Osteoblast (primary cell): ENCODE measurements around the gene STARD3NL. TPM values are rescaled to one million over a fixed set of nuclear protein-coding genes. Genes with fewer than 3 reads are reported as not detected.
"Not testable (repeated sequence)": the region's sequence is repeated elsewhere in the genome, so short reads cannot be mapped to it uniquely, and the experiment has no call there.

Experiments
- DNase-seq: peaks from one replicate; pipeline ENCODE4 v3.0.0; 2011; ENCODE audit warnings: low spot score, mixed read lengths; ENCODE audit not compliant: insufficient read length; ENCODE audit errors: missing footprints
- H2AFZ ChIP-seq: 2 replicates; pipeline ENCODE4 v1.6.0; 2011; ENCODE audit warnings: mild to moderate bottlenecking, low read length
- H3K27ac ChIP-seq: 2 replicates; pipeline ENCODE4 v1.5.1; 2011; ENCODE audit warnings: mild to moderate bottlenecking, low read depth, low read length, moderate library complexity
- H3K27me3 ChIP-seq: 2 replicates; pipeline ENCODE4 v1.6.0; 2012; ENCODE audit warnings: mild to moderate bottlenecking, control low read depth, inconsistent platforms, low read length, moderate library complexity; ENCODE audit not compliant: insufficient read depth
- H3K36me3 ChIP-seq: 2 replicates; pipeline ENCODE4 v1.5.1; 2011; ENCODE audit warnings: mild to moderate bottlenecking, low read length, control low read depth, moderate library complexity; ENCODE audit not compliant: insufficient read depth
- H3K4me1 ChIP-seq: 2 replicates; pipeline ENCODE4 v1.5.1; 2011; ENCODE audit warnings: mild to moderate bottlenecking, low read length, control low read depth, moderate library complexity; ENCODE audit not compliant: insufficient read depth
- H3K4me2 ChIP-seq: 2 replicates; pipeline ENCODE4 v1.6.0; 2011; ENCODE audit warnings: mild to moderate bottlenecking, low read length; ENCODE audit not compliant: insufficient read depth
- H3K4me3 ChIP-seq: fragments of 200-600 bp; sonication (generic); 3 replicates; pipeline ENCODE4 v1.5.1; 2012; ENCODE audit warnings: mild to moderate bottlenecking, low read length, inconsistent platforms; ENCODE audit not compliant: insufficient read depth
- H3K79me2 ChIP-seq: 2 replicates; pipeline ENCODE4 v1.6.0; 2012; ENCODE audit warnings: mild to moderate bottlenecking, low read length, control low read depth, inconsistent platforms; ENCODE audit not compliant: insufficient read depth
- H3K9me3 ChIP-seq: 2 replicates; pipeline ENCODE4 v1.5.1; 2011; ENCODE audit warnings: low read depth, low read length, control low read depth
- H4K20me1 ChIP-seq: 2 replicates; pipeline ENCODE4 v1.6.0; 2012; ENCODE audit warnings: mild to moderate bottlenecking, low read length, control low read depth; ENCODE audit not compliant: insufficient read depth
- total RNA-seq: library from RNA; depleted of rRNA; stranded (reverse); fragments of >200 nt; gene quantifications from 2 replicates; pipeline ENCODE4 v1.2.3, GENCODE V29; 2012
- TF ChIP-seq, protein P1 (sequence below): IDR thresholded peaks from 2 replicates; pipeline ENCODE4 v1.5.1; 2011; ENCODE audit warnings: mild to moderate bottlenecking, low read depth, low read length, moderate library complexity; ENCODE audit errors: extremely low read depth

STARD3NL gene
- total RNA-seq, 1 donor, result 63.3 TPM

DNA sequence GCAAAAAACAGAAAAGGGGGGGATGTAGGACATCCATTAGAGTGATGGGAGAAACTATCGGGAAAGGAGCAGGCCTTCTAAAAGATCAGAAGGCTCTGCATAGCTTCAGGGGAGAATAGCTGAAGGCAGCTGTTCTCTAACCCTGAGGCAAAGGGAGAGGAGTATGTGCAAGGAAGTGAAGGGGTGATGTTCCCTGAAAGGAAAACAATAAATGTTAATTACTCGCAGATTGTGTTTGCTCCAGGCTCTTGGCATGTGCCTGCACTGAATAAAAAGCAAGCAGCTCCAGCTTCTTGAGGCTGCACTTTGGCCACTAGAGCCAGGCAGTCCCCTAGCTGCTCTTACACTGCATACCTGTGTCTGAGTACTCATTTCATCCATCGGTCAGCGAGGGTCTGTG lies 14.4 kb upstream of the STARD3NL start:
- Histone ChIP-seq H3K9me3 (no peaks in the 10 kb centered on the region), H3K36me3 (no peaks in the 10 kb centered on the region), H3K4me1 (no peaks in the 10 kb centered on the region), H3K79me2 (no peaks in the 10 kb centered on the region), H3K4me3 (no peak overlapping the region), H4K20me1 (no peaks in the 10 kb centered on the region), H3K4me2 (no peak overlapping the region), H3K27me3 (peaks cover 3% of the 10 kb centered on the region), H2AFZ (no peak overlapping the region), H3K27ac (no peak overlapping the region)
- no peak for DNase-seq
- TF ChIP-seq, protein P1, sequence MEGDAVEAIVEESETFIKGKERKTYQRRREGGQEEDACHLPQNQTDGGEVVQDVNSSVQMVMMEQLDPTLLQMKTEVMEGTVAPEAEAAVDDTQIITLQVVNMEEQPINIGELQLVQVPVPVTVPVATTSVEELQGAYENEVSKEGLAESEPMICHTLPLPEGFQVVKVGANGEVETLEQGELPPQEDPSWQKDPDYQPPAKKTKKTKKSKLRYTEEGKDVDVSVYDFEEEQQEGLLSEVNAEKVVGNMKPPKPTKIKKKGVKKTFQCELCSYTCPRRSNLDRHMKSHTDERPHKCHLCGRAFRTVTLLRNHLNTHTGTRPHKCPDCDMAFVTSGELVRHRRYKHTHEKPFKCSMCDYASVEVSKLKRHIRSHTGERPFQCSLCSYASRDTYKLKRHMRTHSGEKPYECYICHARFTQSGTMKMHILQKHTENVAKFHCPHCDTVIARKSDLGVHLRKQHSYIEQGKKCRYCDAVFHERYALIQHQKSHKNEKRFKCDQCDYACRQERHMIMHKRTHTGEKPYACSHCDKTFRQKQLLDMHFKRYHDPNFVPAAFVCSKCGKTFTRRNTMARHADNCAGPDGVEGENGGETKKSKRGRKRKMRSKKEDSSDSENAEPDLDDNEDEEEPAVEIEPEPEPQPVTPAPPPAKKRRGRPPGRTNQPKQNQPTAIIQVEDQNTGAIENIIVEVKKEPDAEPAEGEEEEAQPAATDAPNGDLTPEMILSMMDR, result no peak

- Histone ChIP-seq H3K36me3 (no peaks in the 10 kb centered on the region), H3K4me1 (peaks cover 10% of the 10 kb centered on the region), H3K79me2 (no peaks in the 10 kb centered on the region), H3K4me3 (no peak overlapping the region), H2AFZ (no peak overlapping the region), H4K20me1 (no peaks in the 10 kb centered on the region), H3K27ac (peak overlapping the region; percentile 6), H3K9me3 (no peaks in the 10 kb centered on the region), H3K4me2 (no peak overlapping the region), H3K27me3 (peaks cover 3% of the 10 kb centered on the region)
- DNase-seq, result no peak
- TF ChIP-seq, protein P1, result no peak
These were observed 9.0 kb upstream of the STARD3NL start for GRCh38 chr7:38168890-38169570.

DNA sequence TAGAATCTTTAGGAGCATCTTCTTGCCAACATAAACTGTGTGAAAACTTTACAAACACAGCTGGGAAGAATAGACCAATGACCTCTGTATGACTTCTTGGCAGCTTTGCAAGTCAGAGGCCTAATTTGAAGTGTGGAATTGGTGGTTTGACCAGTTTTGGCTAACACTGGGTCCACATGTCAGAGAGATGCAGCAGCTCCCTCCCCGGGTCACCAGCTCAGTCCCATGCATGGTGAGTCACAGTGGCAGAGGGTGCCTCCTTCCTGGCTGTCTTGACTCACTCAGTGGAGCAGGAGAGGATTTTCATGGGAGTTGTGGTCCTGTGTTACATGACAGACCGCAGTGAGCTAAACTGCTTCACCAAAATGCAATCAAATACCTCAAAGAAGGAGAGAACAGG lies 8.2 kb upstream of the STARD3NL start:
- Histone ChIP-seq H3K27me3 (peaks cover 3% of the 10 kb centered on the region), H3K27ac (peak overlapping the region; percentile 49), H3K79me2 (no peaks in the 10 kb centered on the region), H3K9me3 (no peaks in the 10 kb centered on the region), H4K20me1 (no peaks in the 10 kb centered on the region), H3K4me2 (peak overlapping the region; percentile 17), H3K4me1 (peaks cover 10% of the 10 kb centered on the region), H3K36me3 (no peaks in the 10 kb centered on the region), H3K4me3 (no peak overlapping the region), H2AFZ (peak overlapping the region; percentile 5)
- peak; percentile 79 for DNase-seq
- TF ChIP-seq, protein P1, result no peak

DNA sequence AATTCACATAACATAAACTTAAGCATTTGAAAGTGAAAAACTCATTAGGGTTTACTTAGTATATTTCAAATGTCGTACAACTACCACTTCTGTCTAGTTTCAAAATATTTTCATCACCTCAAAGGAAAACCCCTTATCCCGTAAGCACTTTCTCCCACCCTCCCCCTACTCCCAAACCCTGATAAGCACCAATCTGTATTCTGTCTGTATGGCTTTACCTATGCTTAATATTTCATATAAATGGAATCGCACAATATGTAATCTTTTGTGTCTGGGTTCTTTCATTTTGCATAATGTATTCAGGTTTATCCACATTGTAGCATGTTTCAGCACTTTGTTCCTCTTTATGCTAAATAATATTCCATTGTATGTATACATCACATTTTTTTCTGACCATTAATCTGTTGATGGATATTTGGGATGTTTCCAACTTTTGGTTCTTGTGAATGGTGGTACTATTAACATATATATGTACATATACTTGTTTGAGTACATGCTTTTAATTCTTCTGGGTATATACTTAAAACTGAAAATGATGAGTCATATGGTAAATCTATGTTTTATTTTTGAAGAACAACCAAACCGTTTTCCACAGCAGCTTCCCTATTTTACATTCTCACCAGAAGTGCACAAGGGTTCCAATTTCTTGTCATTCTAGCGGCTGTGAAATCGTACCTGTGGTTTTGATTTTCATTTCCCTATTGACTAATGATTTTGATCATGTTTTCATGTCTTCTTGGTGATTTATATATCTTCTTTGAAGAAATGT lies 6.2 kb upstream of the STARD3NL start:
- Histone ChIP-seq H3K27ac (no peak overlapping the region), H3K9me3 (no peaks in the 10 kb centered on the region), H3K36me3 (no peaks in the 10 kb centered on the region), H3K4me2 (no peak overlapping the region), H3K4me1 (peaks cover 10% of the 10 kb centered on the region), H4K20me1 (no peaks in the 10 kb centered on the region), H3K4me3 (no peak overlapping the region), H2AFZ (no peak overlapping the region), H3K79me2 (no peaks in the 10 kb centered on the region), H3K27me3 (no peaks in the 10 kb centered on the region)
- DNase-seq, result no peak
- TF ChIP-seq, protein P1, result no peak

DNA sequence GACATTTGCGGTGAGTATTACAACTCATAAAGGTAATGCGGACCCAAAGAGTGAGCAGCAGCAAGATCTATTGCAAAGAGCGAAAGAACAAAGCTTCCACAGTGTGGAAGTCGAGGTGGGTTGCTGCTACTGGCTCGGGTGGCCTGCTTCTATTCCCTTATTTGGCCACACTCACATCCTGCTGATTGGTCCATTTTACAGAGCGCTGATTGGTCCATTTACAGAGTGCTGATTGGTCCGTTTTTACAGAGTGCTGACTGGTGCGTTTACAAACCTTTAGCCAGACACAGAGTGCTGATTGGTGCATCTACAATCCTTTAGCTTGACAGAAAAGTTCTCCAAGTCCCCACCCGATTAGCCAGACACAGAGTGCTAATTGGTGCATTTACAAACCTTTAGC lies 2.5 kb upstream of the STARD3NL start:
- not testable (repeated sequence) for H3K4me3 ChIP-seq, H4K20me1 ChIP-seq, DNase-seq, H3K27me3 ChIP-seq, H3K9me3 ChIP-seq, H3K36me3 ChIP-seq, H3K27ac ChIP-seq, H2AFZ ChIP-seq, H3K4me2 ChIP-seq
- Histone ChIP-seq H3K79me2 (peaks cover 24% of the 10 kb centered on the region), H3K4me1 (peaks cover 19% of the 10 kb centered on the region)
